Activated T-helper 1 cell treated with anti-CD3 and anti-CD28 coated beads, Interleukin-12 subunit alpha, Interleukin-12 subunit beta, Interleukin-2, Interleukin-4 antibody, amounts not matched to agents 30 ng/mL and 10 ng/mL and 1 ng/mL, durations not matched to agents 14 hours and 24 hours and 36 hours (primary cell): ENCODE results near the gene NMNAT2. TPM values are rescaled to one million over a fixed set of nuclear protein-coding genes. Genes with fewer than 3 reads are reported as not detected.
"Not testable (repeated sequence)": the region's sequence is repeated elsewhere in the genome, so short reads cannot be mapped to it uniquely, and the experiment has no call there.

Source experiments
- DNase-seq: peaks from one replicate; pipeline ENCODE4 v3.0.0; 2021; ENCODE audit warnings: low spot score
- H3K27ac Mint-ChIP-seq: one replicate; pipeline ENCODE4 v1.8.0; 2021; ENCODE audit warnings: mild to moderate bottlenecking, mixed read lengths
- H3K27me3 Mint-ChIP-seq: one replicate; pipeline ENCODE4 v1.8.0; 2022; ENCODE audit warnings: mild to moderate bottlenecking, moderate library complexity, mixed read lengths; ENCODE audit not compliant: insufficient read depth
- H3K36me3 Mint-ChIP-seq: one replicate; pipeline ENCODE4 v1.8.0; 2021; ENCODE audit warnings: low read depth, mixed read lengths
- H3K4me1 Mint-ChIP-seq: one replicate; pipeline ENCODE4 v1.8.0; 2021; ENCODE audit warnings: low read depth, mixed read lengths
- H3K4me3 Mint-ChIP-seq: one replicate; pipeline ENCODE4 v1.8.0; 2021; ENCODE audit warnings: mild to moderate bottlenecking, moderate library complexity, mixed read lengths
- H3K9me3 Mint-ChIP-seq: one replicate; pipeline ENCODE4 v1.8.0; 2021; ENCODE audit warnings: mixed read lengths
- intact Hi-C: fragments of 100-400 bp; cut with micrococcal nuclease; formaldehyde crosslinking; loops from one replicate; pipeline ENCODE4 v1.15.1; 2024
- total RNA-seq: library from RNA; stranded (reverse); gene quantifications from 2 replicates; pipeline ENCODE4 v1.2.3, GENCODE V29; 2022

Gene NMNAT2
- total RNA-seq, 1 donor from 2014 or later = not detected

- H3K27me3 Mint-ChIP-seq = peaks cover 3% of the 10 kb centered on the region
- no peaks in the 10 kb centered on the region for H3K36me3 Mint-ChIP-seq
- H3K4me3 Mint-ChIP-seq = no peak overlapping the region
- H3K9me3 Mint-ChIP-seq = no peaks in the 10 kb centered on the region
- H3K27ac Mint-ChIP-seq = no peak overlapping the region
- intact Hi-C loops = no loop called here
- no peaks in the 10 kb centered on the region for H3K4me1 Mint-ChIP-seq
- no peak for DNase-seq
These were observed 170.2 kb downstream of the NMNAT2 start for GRCh38 chr1:183247931-183248330.

- peaks cover 3% of the 10 kb centered on the region for H3K27me3 Mint-ChIP-seq
- H3K4me1 Mint-ChIP-seq = no peaks in the 10 kb centered on the region
- intact Hi-C loops = no loop called here
- no peak overlapping the region for H3K27ac Mint-ChIP-seq
- no peaks in the 10 kb centered on the region for H3K9me3 Mint-ChIP-seq
- no peak for DNase-seq
- no peaks in the 10 kb centered on the region for H3K36me3 Mint-ChIP-seq
- H3K4me3 Mint-ChIP-seq = no peak overlapping the region
These were observed 170.7 kb downstream of the NMNAT2 start for GRCh38 chr1:183247484-183247883.

- no peaks in the 10 kb centered on the region for H3K9me3 Mint-ChIP-seq
- DNase-seq = no peak
- peaks cover 3% of the 10 kb centered on the region for H3K27me3 Mint-ChIP-seq
- no peaks in the 10 kb centered on the region for H3K4me1 Mint-ChIP-seq
- H3K27ac Mint-ChIP-seq = no peak overlapping the region
- intact Hi-C loops = no loop called here
- no peaks in the 10 kb centered on the region for H3K36me3 Mint-ChIP-seq
- no peak overlapping the region for H3K4me3 Mint-ChIP-seq
These were observed 171.1 kb downstream of the NMNAT2 start for GRCh38 chr1:183247066-183247465.

- no peak for DNase-seq
- intact Hi-C loops = no loop called here
- no peak overlapping the region for H3K4me3 Mint-ChIP-seq
- H3K27me3 Mint-ChIP-seq = peaks cover 4% of the 10 kb centered on the region
- H3K36me3 Mint-ChIP-seq = no peaks in the 10 kb centered on the region
- H3K9me3 Mint-ChIP-seq = no peaks in the 10 kb centered on the region
- no peak overlapping the region for H3K27ac Mint-ChIP-seq
- no peaks in the 10 kb centered on the region for H3K4me1 Mint-ChIP-seq
These were observed 171.7 kb downstream of the NMNAT2 start for GRCh38 chr1:183246436-183246835.

DNA sequence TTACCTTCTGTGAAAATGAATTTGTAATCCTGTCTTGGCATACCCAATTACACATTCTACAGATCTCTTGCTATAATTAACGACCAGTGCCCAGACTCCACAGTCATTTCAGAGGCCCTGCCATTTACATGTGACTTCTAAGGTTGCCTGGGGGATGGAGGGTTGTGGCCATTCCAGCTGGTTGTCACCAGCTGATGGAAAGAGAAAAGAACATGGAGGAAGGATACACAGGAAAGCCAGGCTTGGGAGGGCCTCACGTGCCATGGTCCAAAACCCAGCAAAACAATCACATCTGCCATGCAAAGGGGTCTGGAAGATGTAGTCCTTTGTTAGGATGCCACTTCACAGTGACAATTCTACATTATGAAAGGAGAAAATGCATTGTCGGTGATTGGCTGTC is 172.8 kb downstream of the NMNAT2 start:
- Mint-ChIP-seq H3K9me3 (no peaks in the 10 kb centered on the region), H3K4me1 (no peaks in the 10 kb centered on the region), H3K27ac (no peak overlapping the region), H3K4me3 (no peak overlapping the region), H3K27me3 (peaks cover 9% of the 10 kb centered on the region), H3K36me3 (no peaks in the 10 kb centered on the region)
- no peak for DNase-seq
- intact Hi-C loops = no loop called here

GRCh38 chr1:183244466-183244865 is 173.7 kb downstream of the NMNAT2 start:
- no peak for DNase-seq
- Mint-ChIP-seq H3K36me3 (no peaks in the 10 kb centered on the region), H3K4me1 (no peaks in the 10 kb centered on the region), H3K27me3 (peaks cover 12% of the 10 kb centered on the region), H3K27ac (no peak overlapping the region), H3K4me3 (no peak overlapping the region), H3K9me3 (no peaks in the 10 kb centered on the region)
- intact Hi-C loops = no loop called here

DNA sequence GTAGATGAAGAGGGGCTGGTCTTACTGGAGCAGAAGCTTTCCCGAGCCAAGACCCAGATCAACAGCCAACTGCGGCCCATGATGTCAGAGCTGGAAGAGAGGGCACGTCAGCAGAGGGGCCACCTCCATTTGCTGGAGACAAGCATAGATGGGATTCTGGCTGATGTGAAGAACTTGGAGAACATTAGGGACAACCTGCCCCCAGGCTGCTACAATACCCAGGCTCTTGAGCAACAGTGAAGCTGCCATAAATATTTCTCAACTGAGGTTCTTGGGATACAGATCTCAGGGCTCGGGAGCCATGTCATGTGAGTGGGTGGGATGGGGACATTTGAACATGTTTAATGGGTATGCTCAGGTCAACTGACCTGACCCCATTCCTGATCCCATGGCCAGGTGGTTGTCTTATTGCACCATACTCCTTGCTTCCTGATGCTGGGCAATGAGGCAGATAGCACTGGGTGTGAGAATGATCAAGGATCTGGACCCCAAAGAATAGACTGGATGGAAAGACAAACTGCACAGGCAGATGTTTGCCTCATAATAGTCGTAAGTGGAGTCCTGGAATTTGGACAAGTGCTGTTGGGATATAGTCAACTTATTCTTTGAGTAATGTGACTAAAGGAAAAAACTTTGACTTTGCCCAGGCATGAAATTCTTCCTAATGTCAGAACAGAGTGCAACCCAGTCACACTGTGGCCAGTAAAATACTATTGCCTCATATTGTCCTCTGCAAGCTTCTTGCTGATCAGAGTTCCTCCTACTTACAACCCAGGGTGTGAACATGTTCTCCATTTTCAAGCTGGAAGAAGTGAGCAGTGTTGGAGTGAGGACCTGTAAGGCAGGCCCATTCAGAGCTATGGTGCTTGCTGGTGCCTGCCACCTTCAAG is 174.8 kb downstream of the NMNAT2 start:
- intact Hi-C loops = no loop called here
- DNase-seq = no peak
- H3K36me3 Mint-ChIP-seq = no peaks in the 10 kb centered on the region
- no peak overlapping the region for H3K4me3 Mint-ChIP-seq
- no peak overlapping the region for H3K27ac Mint-ChIP-seq
- no peaks in the 10 kb centered on the region for H3K9me3 Mint-ChIP-seq
- H3K27me3 Mint-ChIP-seq = peaks cover 12% of the 10 kb centered on the region
- no peaks in the 10 kb centered on the region for H3K4me1 Mint-ChIP-seq

DNA sequence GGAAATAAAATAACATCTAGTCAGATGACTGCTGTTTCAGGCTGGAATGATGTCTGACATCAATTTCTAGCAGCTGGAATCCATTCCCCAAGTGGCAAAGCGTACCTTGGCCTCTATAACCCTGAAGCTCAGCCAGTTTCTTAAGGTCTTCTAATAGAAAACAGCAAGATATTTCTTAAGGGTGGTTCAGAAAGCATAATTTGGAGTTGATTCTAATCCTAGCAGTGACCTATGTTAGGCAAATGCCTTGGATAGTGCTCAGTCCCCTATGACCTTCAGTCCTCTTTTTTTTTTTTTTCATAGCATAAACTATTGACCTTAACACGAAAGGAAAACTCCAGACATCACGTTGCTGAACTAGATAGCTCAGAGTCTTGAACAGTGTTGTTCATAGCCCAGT is 175.6 kb downstream of the NMNAT2 start:
- Mint-ChIP-seq H3K4me1 (no peaks in the 10 kb centered on the region), H3K4me3 (no peak overlapping the region), H3K9me3 (no peaks in the 10 kb centered on the region), H3K36me3 (no peaks in the 10 kb centered on the region), H3K27me3 (peaks cover 12% of the 10 kb centered on the region), H3K27ac (no peak overlapping the region)
- no peak for DNase-seq
- intact Hi-C loops = no loop called here

DNA sequence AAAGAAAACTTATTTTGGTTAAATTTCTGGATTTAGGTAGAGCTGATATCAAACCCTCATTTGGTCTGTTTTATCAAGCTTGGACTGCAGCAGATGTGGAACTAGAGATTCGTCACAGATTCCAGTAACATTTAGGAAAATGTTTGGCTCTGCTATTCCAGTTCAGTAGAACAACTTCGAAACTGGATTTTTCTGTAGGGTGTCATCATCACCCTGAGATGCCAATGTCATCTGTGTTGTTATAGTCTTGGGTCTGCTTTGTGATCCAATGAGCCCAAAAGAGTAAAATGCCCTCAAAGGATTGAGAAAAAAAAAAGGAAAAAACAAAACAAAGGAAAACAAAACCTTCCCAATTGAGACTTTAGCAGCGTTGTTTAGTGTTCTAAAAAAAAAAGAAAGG is 176.7 kb downstream of the NMNAT2 start:
- H3K27me3 Mint-ChIP-seq = peaks cover 12% of the 10 kb centered on the region
- H3K4me3 Mint-ChIP-seq = no peak overlapping the region
- intact Hi-C loops = no loop called here
- no peaks in the 10 kb centered on the region for H3K9me3 Mint-ChIP-seq
- H3K4me1 Mint-ChIP-seq = no peaks in the 10 kb centered on the region
- no peak overlapping the region for H3K27ac Mint-ChIP-seq
- DNase-seq = no peak
- H3K36me3 Mint-ChIP-seq = no peaks in the 10 kb centered on the region

GRCh38 chr1:183240853-183241252 is 177.3 kb downstream of the NMNAT2 start:
- intact Hi-C loops, H3K36me3 Mint-ChIP-seq, H3K9me3 Mint-ChIP-seq, H3K4me1 Mint-ChIP-seq, H3K27ac Mint-ChIP-seq, H3K4me3 Mint-ChIP-seq, DNase-seq: not testable (repeated sequence)
- H3K27me3 Mint-ChIP-seq = peaks cover 12% of the 10 kb centered on the region

GRCh38 chr1:183240526-183240825 is 177.7 kb downstream of the NMNAT2 start:
- H3K27me3 Mint-ChIP-seq = peaks cover 9% of the 10 kb centered on the region
- intact Hi-C loops = no loop called here
- no peaks in the 10 kb centered on the region for H3K36me3 Mint-ChIP-seq
- no peak overlapping the region for H3K27ac Mint-ChIP-seq
- no peaks in the 10 kb centered on the region for H3K9me3 Mint-ChIP-seq
- DNase-seq = no peak
- H3K4me3 Mint-ChIP-seq = no peak overlapping the region
- no peaks in the 10 kb centered on the region for H3K4me1 Mint-ChIP-seq

DNA sequence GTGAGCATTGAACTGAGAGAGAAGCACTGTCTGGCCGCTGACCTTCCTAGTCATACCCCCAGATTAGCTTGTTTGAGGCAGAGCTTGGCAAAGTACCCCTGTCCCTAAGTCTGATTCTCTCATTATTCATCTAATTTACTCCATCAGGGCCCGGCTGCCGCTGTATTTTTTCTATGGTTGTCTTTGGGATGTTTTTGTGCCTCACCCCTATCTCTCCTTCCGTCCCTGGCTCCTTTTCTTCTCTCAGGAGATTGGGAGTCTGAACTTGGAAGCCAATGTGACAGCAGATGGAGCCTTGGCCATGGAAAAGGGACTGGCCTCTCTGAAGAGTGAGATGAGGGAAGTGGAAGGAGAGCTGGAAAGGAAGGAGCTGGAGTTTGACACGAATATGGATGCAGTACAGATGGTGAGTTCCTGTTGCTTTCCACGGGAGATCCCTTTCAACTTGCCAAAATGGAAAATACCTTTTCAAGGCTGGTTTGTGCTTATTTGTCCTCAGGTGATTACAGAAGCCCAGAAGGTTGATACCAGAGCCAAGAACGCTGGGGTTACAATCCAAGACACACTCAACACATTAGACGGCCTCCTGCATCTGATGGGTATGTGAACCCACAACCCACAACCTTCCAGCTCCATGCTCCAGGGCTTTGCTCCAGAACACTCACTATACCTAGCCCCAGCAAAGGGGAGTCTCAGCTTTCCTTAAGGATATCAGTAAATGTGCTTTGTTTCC is 178.2 kb downstream of the NMNAT2 start:
- H3K27me3 Mint-ChIP-seq = peaks cover 9% of the 10 kb centered on the region
- H3K4me1 Mint-ChIP-seq = no peaks in the 10 kb centered on the region
- H3K27ac Mint-ChIP-seq = no peak overlapping the region
- no peaks in the 10 kb centered on the region for H3K36me3 Mint-ChIP-seq
- H3K4me3 Mint-ChIP-seq = no peak overlapping the region
- H3K9me3 Mint-ChIP-seq = no peaks in the 10 kb centered on the region
- intact Hi-C loops = no loop called here
- DNase-seq = no peak

DNA sequence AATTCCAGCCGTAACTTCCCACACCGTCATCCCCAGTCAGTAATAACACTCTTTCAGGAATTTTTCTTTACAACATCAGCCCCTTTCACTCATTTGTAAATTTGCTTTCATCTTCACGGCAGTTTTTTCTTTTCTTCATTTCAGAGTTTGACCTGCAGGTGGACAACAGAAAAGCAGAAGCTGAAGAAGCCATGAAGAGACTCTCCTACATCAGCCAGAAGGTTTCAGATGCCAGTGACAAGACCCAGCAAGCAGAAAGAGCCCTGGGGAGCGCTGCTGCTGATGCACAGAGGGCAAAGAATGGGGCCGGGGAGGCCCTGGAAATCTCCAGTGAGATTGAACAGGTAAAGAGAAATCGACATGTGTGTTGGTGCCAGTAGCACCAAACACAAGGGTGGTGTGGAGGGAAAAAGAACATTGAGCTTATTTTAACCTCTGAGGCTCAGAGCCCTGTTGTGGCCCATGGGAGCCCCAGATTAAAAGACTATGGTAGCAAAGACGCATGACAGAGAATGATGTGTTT is 178.9 kb downstream of the NMNAT2 start:
- H3K9me3 Mint-ChIP-seq = no peaks in the 10 kb centered on the region
- H3K4me1 Mint-ChIP-seq = no peaks in the 10 kb centered on the region
- intact Hi-C loops = no loop called here
- H3K4me3 Mint-ChIP-seq = no peak overlapping the region
- no peaks in the 10 kb centered on the region for H3K36me3 Mint-ChIP-seq
- peaks cover 9% of the 10 kb centered on the region for H3K27me3 Mint-ChIP-seq
- DNase-seq = no peak
- H3K27ac Mint-ChIP-seq = no peak overlapping the region
